Activated naive CD4-positive, alpha-beta T cell treated with anti-CD3 and anti-CD28 coated beads, Interleukin-2, amount 50 U/mL, for 72 hours (primary cell): ENCODE data around the gene L3MBTL3. TPM values are rescaled to one million over a fixed set of nuclear protein-coding genes. Genes with fewer than 3 reads are reported as not detected.

Experiments used
- ATAC-seq, 2 donors: fragments of 150-1000 bp; cut with Tn5 transposase; 2 replicates each; pipeline ENCODE4 v1.10.0; 2021; ENCODE audit warnings: mild to moderate bottlenecking in 2 of 2, moderate library complexity in 2 of 2
- DNase-seq, 2 donors: peaks; one replicate each; pipeline ENCODE4 v3.0.0; 2021 to 2022; ENCODE audit warnings: low spot score in 2 of 2
- H3K27ac Mint-ChIP-seq, 2 donors: one replicate each; pipeline ENCODE4 v1.8.0; 2022; ENCODE audit warnings: mild to moderate bottlenecking in 2 of 2, mixed read lengths in 2 of 2
- H3K36me3 Mint-ChIP-seq, 2 donors: one replicate each; pipeline ENCODE4 v1.8.0; 2022; ENCODE audit warnings: mixed read lengths in 2 of 2
- H3K9me3 Mint-ChIP-seq, 2 donors: one replicate each; pipeline ENCODE4 v1.8.0; 2022; ENCODE audit warnings: mixed read lengths in 2 of 2
- total RNA-seq, 2 donors: library from RNA; stranded (reverse); gene quantifications; one replicate each; pipeline ENCODE4 v1.2.3, GENCODE V29; 2022

L3MBTL3 gene
- total RNA-seq, 2 donors from 2014 or later, result 3.1 to 5.4 TPM

DNA sequence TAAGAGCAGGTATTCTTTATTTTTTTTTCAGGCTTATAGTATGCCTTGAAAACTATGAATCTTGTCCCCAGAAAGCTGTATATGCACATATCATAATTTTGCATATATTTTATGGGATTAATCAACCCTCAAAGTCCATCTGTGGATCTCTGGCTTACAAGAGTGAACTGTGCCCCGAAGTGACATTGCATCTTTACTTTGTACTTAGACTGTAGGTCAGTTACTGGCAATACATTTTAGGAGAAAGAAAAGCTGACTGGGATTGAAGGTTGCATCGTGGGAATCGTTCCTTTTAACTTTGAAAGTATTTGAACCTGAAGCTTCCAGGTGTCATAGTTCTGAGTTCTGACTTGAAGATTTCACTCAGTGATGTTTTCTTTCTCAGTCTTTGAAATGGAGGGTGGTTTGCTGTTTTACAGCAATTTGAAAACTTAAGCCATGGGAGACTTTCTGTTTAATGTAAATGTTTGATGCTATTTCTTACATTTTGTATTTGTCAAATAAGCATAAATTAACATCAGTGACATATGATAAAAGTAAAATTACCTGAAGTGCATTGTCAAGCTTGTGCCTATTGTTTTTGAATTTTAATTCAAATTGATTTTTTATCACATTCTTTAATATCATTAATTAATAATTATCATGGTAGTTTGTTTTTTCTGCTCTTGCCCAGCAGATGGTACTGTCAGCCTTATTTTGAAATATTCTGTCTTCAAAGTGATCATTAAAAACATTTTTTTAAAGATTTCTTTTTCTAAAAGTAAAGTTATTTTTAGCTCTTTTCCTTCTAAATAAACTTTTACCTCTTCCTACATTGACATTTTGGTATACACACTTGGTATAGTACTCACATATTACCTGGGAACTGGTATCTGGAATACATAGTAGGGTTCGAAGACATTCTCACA is 29.0 kb downstream of the L3MBTL3 start:
- H3K9me3 Mint-ChIP-seq, result no peaks in the 10 kb centered on the region
- H3K27ac Mint-ChIP-seq, result no peak overlapping the region
- peaks cover 0 to 13% of the 10 kb centered on the region in 2 donors for H3K36me3 Mint-ChIP-seq
- ATAC-seq (no peak), DNase-seq (no peak)

DNA sequence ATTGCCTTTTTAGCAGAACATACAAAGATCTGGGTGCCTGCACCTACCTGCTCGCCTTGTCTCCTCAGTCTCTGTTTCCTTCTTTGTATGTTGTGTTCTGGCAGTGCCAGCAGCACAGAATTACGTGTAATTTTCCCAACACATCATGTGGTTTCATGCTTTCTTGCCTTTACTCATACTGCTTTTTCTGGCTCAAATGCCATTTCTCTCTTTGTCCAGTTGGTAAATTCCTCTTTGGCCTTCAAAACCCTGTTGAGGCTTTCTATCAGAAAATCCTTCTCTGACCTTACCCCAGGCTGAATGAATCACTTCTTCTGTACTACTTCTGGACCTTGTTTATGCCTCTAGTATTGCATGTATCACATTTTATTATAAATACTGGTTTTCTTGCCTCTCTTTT is 31.8 kb downstream of the L3MBTL3 start:
- no peak overlapping the region for H3K27ac Mint-ChIP-seq
- peaks cover 0 to 24% of the 10 kb centered on the region in 2 donors for H3K36me3 Mint-ChIP-seq
- H3K9me3 Mint-ChIP-seq, result no peaks in the 10 kb centered on the region
- DNase-seq, result no peak
- no peak for ATAC-seq

DNA sequence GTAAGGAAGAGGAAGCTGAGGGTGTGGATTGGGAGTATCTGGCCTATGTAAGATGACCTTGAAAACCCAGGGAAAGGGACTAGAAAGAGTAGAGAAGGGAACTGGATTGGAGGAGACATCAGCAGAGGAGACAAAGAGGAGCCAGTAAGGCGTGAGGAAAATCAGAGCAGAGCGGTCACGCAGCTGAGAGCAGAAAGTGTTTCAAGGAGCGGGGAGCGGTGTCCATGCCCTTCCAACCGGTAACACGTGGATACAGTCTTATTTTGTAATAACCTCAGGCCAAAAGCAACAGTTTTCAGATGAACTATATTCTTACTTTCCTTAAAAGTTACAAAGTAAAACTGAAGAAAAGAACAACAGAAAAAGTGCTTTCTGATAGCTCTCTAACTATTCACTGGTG is 36.3 kb downstream of the L3MBTL3 start:
- Mint-ChIP-seq H3K27ac (no peak overlapping the region), H3K36me3 (peaks cover 7 to 34% of the 10 kb centered on the region in 2 donors)

DNA sequence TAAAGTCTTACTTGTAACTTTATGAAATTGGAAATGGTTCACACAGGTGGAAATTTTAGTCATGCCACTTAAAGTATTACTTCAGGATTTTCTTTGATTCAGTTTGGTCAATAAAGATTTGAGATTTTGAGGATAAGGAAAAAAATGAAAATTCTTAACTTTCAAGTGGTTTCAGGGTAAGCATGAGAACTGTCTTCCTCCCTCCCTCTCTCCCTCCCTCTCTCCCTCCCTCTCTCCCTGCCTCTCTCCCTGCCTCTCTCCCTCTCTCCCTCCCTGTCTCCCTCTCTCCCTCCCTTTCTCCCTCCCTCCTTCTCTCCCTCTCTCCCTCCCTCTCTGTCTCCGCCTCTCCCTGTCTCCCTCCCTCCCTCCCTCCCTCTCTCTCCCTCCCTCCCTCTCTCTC is 36.9 kb downstream of the L3MBTL3 start:
- H3K27ac Mint-ChIP-seq, result no peak overlapping the region
- no peak for DNase-seq
- H3K36me3 Mint-ChIP-seq, result peaks cover 7 to 29% of the 10 kb centered on the region in 2 donors
- no peaks in the 10 kb centered on the region for H3K9me3 Mint-ChIP-seq
- no peak for ATAC-seq

More for the DNA sequence above, 36.3 kb downstream of the L3MBTL3 start:
- DNase-seq, result no peak
- ATAC-seq, result no peak
- no peaks in the 10 kb centered on the region for H3K9me3 Mint-ChIP-seq

DNA sequence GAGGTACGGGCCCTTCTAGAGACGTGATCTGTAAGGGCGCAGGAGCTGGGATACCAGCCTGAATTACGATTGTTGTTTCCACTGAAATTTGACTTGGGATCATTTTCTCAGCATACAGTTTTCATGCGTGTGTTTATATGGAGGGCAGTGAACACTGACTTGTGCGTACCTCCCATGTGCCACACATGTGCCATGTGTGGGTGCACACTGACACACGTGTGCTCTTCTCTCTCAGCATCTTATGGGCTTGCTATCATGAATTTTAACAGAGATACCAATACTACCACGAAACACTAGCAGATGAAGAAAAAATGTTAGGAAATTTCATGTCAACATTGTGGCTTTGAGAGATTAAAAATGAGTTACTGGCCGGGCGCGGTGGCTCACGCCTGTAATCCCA is 39.1 kb downstream of the L3MBTL3 start:
- no peak for DNase-seq
- no peak for ATAC-seq
- Mint-ChIP-seq H3K36me3 (peaks cover 7 to 30% of the 10 kb centered on the region in 2 donors), H3K27ac (peak overlapping the region in 1 of 2 donors; percentile 53), H3K9me3 (no peaks in the 10 kb centered on the region)

DNA sequence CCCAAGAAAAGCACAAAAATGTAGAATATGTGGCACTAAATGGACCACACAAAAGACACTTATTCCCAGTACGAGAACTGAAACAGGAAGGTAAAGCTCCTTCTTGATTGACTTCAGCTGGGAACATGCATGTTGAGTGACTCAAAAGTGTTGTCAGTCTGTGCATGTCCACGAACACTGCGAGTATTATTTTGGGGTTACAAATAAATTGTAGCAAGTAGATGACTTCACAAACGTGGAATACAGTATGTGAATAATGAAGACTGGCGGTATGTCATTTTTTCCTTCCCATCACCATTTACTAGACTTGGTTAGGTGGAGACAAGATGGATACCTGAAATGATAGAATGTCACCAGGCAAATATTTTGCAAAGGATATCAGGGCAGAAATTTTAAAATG is 45.4 kb downstream of the L3MBTL3 start:
- H3K27ac Mint-ChIP-seq, result peak overlapping the region; percentile 5 to 6
- ATAC-seq, result no peak

DNA sequence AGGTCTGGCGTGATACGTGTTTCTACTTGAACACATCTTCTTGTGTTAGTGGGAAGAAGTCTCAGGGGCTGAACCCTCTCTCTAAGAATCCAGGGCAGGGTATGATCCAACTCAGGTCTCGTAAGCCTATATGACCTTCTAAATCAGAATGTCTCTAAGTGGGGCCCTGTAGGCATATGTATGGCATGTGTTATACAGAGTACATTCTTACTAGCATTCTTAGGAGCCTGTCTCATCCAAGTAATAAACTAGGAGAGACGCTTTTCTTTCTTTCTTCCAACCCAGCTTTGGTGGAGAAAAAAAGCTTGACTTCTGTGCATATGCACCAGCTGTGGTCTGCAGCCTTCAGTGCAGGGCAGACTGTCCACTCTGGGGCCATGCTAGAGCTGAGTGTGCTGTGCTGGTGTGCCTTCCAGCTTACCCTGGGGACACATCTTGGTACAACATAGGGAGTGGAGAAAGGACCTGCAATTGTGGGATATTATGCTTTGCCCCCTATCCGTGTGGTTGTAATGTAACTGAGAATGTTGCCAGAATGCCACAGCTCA is 47.3 kb downstream of the L3MBTL3 start:
- no peak overlapping the region for H3K27ac Mint-ChIP-seq
- no peak for ATAC-seq
- no peaks in the 10 kb centered on the region for H3K9me3 Mint-ChIP-seq
- no peak for DNase-seq
- H3K36me3 Mint-ChIP-seq, result peaks cover 0 to 11% of the 10 kb centered on the region in 2 donors

More for the DNA sequence above, 45.4 kb downstream of the L3MBTL3 start:
- no peak for DNase-seq
- peaks cover 0 to 11% of the 10 kb centered on the region in 2 donors for H3K36me3 Mint-ChIP-seq
- H3K9me3 Mint-ChIP-seq, result no peaks in the 10 kb centered on the region

DNA sequence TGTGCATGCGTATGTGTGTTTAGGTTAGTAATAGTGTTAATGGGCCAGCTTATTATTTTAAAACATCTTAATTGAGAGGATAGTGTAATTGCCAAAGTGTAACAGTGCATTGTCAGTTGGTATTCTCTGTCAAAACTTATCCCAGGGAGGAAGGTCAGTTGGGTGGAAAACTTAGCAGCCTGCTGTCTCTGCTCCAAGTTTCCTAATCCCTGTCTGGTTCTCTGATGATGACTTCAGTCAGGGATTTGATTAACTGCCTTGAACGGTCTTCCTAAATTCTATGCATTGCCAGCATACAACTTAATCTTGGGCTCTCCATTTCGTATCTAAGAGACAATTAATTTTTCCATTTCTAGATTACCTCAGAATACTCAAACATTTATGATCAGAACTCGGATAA is 51.1 kb downstream of the L3MBTL3 start:
- no peaks in the 10 kb centered on the region for H3K9me3 Mint-ChIP-seq
- ATAC-seq (no peak), DNase-seq (no peak)
- H3K27ac Mint-ChIP-seq, result no peak overlapping the region
- no peaks in the 10 kb centered on the region for H3K36me3 Mint-ChIP-seq

DNA sequence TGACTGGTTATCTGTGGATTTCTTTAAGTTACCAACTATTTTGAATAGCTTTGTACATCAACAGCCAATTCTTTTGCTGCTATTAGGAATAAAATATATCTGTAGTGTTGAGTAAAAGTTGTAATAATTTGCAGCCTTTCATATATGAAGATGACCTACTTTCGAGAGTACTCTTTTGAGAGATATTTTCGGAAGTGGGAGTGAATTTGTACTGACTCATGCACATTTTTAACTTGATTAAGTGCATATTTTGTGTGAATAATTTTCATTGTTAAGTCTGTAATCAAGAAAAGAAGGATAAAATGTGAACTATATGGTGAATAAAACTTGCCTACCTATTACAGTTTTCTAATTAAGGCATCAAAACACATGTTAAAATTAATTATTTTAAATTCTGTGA is 51.9 kb downstream of the L3MBTL3 start:
- no peak for ATAC-seq
- DNase-seq, result no peak
- no peaks in the 10 kb centered on the region for H3K9me3 Mint-ChIP-seq
- no peaks in the 10 kb centered on the region for H3K36me3 Mint-ChIP-seq
- no peak overlapping the region for H3K27ac Mint-ChIP-seq

DNA sequence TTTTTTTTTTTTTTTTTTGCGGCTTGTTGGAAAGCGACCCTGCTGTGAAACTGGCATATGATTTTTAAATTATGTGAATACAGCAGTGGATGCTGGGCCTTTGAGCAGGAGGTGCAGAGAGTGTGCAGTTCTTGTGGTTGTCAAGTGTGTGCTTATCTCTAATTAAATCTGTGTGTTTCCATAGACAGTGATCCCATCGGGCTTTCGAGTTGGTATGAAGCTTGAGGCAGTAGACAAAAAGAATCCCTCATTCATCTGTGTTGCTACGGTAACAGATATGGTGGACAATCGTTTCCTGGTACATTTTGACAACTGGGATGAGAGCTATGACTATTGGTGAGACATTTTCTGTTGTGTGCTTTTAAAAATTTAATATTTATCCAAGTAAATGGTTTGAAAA is 52.4 kb downstream of the L3MBTL3 start:
- H3K9me3 Mint-ChIP-seq, result no peaks in the 10 kb centered on the region
- DNase-seq (no peak), ATAC-seq (no peak)
- H3K27ac Mint-ChIP-seq, result no peak overlapping the region
- no peaks in the 10 kb centered on the region for H3K36me3 Mint-ChIP-seq

DNA sequence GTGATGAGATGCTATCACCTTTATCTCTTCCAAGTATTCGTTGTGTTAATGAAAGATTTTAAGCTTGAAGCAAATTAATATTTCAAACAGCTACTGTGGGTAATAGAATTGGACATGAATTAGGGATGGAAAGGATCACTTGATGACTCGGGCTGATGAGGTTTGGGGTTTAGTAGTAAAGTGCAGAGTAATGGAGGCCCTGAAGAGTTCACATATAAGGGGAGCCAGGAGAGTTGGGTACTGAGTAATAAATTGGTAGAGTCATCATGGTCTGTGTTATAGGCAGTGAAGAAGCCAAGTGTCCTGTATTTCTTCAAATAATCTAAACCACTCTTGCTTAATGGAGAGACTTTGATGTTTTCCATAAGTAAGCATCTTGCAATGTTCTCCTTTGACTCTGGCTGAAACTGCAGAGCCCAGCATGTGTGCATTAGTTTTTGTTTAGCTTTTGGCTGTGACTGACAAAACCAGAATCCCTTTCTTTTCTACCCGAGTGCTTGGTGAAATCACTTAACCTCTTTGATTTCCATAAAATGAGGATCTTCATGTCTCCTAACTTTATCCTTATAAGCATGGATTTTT is 57.6 kb downstream of the L3MBTL3 start:
- no peak for ATAC-seq

DNA sequence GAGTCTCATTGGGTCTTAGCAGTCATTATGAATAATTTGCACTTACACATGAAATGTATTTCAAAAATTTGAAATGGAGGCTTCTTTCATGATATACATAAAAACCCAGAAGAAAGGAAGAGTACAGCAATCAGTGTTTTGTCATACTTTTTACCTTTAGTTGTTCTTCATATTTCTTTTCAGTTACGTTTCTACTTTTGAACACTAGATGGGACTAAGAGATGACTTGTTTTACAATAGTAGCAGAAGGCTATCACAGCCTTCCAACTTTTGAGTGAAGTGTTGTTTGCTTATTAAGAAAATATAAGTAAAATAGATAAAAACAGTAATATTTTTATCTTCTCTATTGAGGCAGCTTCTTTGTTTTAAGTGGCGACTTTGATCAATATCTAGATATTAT is 58.1 kb downstream of the L3MBTL3 start:
- Mint-ChIP-seq H3K9me3 (no peaks in the 10 kb centered on the region), H3K36me3 (no peaks in the 10 kb centered on the region), H3K27ac (no peak overlapping the region)
- ATAC-seq (no peak), DNase-seq (no peak)

More for the DNA sequence above, 57.6 kb downstream of the L3MBTL3 start:
- H3K36me3 Mint-ChIP-seq, result no peaks in the 10 kb centered on the region
- DNase-seq, result no peak
- no peaks in the 10 kb centered on the region for H3K9me3 Mint-ChIP-seq
- H3K27ac Mint-ChIP-seq, result no peak overlapping the region

DNA sequence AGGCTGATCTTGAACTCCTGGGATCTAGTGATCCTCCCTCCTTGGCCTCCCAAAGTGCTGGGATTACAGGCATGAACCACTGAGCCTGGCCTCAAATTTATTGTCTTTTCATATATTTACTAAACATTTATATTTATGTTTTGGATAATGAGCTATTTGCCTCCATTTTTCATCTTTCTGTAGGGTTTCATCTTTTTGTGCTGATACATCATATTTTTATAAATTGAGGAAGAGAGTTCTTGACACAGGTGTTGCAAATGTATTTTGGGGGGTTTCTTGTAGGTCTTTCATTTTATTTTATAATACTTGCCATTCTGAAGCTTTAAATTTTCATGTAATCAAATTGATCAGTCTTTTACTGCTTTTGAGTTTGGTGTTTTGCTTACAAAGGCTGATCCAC is 72.4 kb downstream of the L3MBTL3 start:
- ATAC-seq (no peak), DNase-seq (no peak)
- Mint-ChIP-seq H3K36me3 (peaks cover 15 to 22% of the 10 kb centered on the region in 2 donors), H3K9me3 (peaks cover 0 to 4% of the 10 kb centered on the region in 2 donors), H3K27ac (no peak overlapping the region)

DNA sequence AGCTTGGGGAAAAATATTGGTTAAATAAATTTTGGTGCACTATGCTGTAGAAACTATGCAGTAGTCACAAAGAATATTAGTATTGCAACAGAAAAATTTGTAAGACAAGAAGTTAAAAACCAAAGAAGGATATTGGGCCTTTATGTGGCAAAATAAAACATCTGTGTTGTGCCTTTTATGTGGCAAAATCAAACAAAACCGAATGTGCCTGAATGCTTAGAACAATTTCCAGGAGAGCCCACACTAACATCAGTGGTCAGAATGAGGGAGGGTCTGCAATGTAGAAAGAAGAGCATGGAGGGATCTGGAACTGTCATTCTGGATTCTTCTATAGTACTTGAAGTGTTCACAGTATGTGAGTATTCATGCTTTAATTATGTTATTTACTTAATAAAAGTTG is 75.2 kb downstream of the L3MBTL3 start:
- ATAC-seq, result no peak
- DNase-seq, result no peak
- Mint-ChIP-seq H3K9me3 (peaks cover 0 to 4% of the 10 kb centered on the region in 2 donors), H3K27ac (no peak overlapping the region), H3K36me3 (peaks cover 10 to 23% of the 10 kb centered on the region in 2 donors)

DNA sequence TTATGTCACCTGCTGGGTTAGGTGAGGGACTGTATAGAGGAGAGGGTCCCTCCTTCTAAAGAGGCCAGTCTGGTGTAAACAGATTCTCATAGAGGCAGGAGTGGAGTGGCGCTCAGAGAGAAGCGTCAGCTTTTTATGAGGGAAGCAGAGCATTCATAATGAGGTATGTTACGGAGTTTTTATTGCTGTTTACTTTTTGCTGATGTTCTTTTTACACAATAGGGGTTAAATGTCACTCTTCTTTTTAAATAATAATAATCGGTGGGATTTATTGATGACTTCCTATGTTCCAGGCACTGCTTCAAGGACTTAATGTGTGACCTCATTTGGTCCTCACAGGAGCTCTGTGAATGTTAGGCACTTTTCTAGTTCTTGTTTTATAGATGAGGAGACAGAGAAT is 79.9 kb downstream of the L3MBTL3 start:
- H3K27ac Mint-ChIP-seq, result no peak overlapping the region
- H3K36me3 Mint-ChIP-seq, result peaks cover 5 to 25% of the 10 kb centered on the region in 2 donors
- ATAC-seq (no peak), DNase-seq (no peak)
- no peaks in the 10 kb centered on the region for H3K9me3 Mint-ChIP-seq

DNA sequence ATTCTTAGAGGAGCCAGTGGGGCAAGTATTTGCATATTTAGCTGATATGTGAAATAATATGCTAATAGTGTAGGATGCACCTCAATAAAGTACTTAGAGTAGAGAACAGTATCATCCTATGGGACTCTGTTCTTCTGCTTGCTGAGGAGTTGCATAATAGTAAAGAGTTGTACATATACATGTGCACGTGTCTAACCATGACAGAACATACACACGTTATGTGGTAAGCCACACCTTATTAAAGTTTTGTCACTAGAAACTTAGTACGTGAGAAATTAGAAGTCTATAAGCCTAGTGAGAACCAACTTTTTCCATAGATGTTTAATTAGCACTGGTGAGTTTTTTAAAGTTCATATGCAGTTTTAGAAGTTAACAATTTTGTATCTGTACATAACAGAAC is 80.7 kb downstream of the L3MBTL3 start:
- Mint-ChIP-seq H3K9me3 (no peaks in the 10 kb centered on the region), H3K27ac (no peak overlapping the region), H3K36me3 (peaks cover 5 to 25% of the 10 kb centered on the region in 2 donors)
- ATAC-seq (no peak), DNase-seq (no peak)

DNA sequence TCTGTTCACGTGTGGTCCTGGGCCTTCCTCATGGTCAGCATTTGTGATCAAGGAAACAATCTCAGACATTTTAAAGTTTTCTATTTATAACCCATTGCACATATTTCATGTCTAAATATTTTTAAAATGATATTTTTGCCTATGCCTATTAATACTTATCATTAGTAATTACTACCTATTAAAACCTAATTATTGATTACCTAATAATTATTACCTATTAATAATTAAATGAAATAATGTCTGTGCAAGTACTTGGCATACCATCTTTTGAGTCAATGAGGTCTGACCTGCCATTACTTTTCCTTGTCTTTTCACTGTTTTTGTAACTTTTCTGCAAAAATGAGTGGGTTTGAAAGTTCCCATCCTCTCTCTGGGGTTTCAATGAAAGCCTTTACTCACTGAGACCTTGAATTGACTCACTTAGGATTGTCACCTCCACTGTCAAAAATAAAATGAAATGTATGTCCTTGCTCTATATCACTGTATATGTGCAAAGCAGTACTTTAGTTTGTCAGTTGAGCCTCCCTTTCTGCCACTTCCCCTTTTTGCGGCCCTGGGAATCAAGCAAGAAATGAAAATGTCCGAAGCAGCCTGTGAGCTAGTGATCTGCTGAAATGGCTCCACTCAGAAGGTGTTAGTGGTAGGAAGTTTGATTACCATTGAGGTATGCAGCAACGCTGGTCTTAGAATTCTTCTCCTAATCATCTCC is 87.8 kb downstream of the L3MBTL3 start:
- ATAC-seq, result no peak
- Mint-ChIP-seq H3K27ac (no peak overlapping the region), H3K36me3 (peaks cover 23 to 45% of the 10 kb centered on the region in 2 donors), H3K9me3 (peaks cover 4 to 15% of the 10 kb centered on the region in 2 donors)
- no peak for DNase-seq
